Coronary artery (tissue), 2 donors: ENCODE results near the gene EIF3I.

ENCODE experiments used
- DNase-seq: peaks from one replicate; pipeline ENCODE4 v3.0.0-alpha.2; 2017; ENCODE audit warnings: low spot score
- H3K27ac ChIP-seq, 2 donors: fragments of 200-600 bp; sonication (generic); one replicate each; pipeline ENCODE4 v1.5.1; 2016 to 2019
- H3K4me3 ChIP-seq: fragments of 200-600 bp; sonication (generic); 2 replicates; pipeline ENCODE4 v1.5.1; 2016; ENCODE audit warnings: mild to moderate bottlenecking, moderate library complexity
- CTCF ChIP-seq: fragments of 200-600 bp; sonication (generic); IDR thresholded peaks from one replicate; pipeline ENCODE4 v1.5.1; 2019; ENCODE audit warnings: antibody characterized with exemption

EIF3I gene

GRCh38 chr1:32269744-32270143 lies 47.5 kb downstream of the EIF3I start:
- Histone ChIP-seq H3K27ac (no peak overlapping the region), H3K4me3 (no peak overlapping the region)
- DNase-seq, result no peak
- TF ChIP-seq CTCF, result no peak

- Histone ChIP-seq H3K27ac (no peak overlapping the region), H3K4me3 (no peak overlapping the region)
- no peak for DNase-seq
- TF ChIP-seq CTCF, result no peak
Observed at GRCh38 chr1:32272557-32273390, 50.6 kb downstream of the EIF3I start.

GRCh38 chr1:32273391-32274208 lies 51.4 kb downstream of the EIF3I start:
- H3K27ac ChIP-seq, result no peak overlapping the region
- H3K4me3 ChIP-seq, result no peak overlapping the region
- DNase-seq, result no peak

GRCh38 chr1:32274646-32275340 lies 52.6 kb downstream of the EIF3I start:
- Histone ChIP-seq H3K27ac (no peak overlapping the region), H3K4me3 (no peak overlapping the region)
- no peak for DNase-seq
- no peak for TF ChIP-seq CTCF

More at GRCh38 chr1:32273391-32274208, 51.4 kb downstream of the EIF3I start:
- no peak for TF ChIP-seq CTCF

GRCh38 chr1:32275424-32275823 lies 53.2 kb downstream of the EIF3I start:
- Histone ChIP-seq H3K4me3 (no peak overlapping the region), H3K27ac (no peak overlapping the region)
- no peak for TF ChIP-seq CTCF
- DNase-seq, result no peak

- no peak for DNase-seq
- no peak overlapping the region for H3K27ac ChIP-seq
- TF ChIP-seq CTCF, result no peak
- no peak overlapping the region for H3K4me3 ChIP-seq
Observed at GRCh38 chr1:32276032-32276782, 54.0 kb downstream of the EIF3I start.
